HL-60 (cell line): ENCODE data around the gene ARV1.

Experiments
- DNase-seq, 2 experiments: peaks; one replicate each; pipeline ENCODE4 v3.0.0-alpha.2; 2010 to 2020; ENCODE audit warnings: low read depth in 1 of 2, low spot score in 1 of 2
- H3K27ac ChIP-seq: fragments of 250-450 bp; sonication (Bioruptor Pico); replicated peaks from 2 replicates; pipeline ENCODE4 v1.5.1; 2020; ENCODE audit warnings: mild to moderate bottlenecking, moderate library complexity
- H3K27me3 ChIP-seq: fragments of 250-450 bp; sonication (Bioruptor Pico); 2 replicates; pipeline ENCODE4 v1.5.1; 2021; ENCODE audit warnings: mild to moderate bottlenecking, moderate library complexity; ENCODE audit not compliant: insufficient read depth, poor library complexity, severe bottlenecking
- H3K4me3 ChIP-seq: replicated peaks from 2 replicates; pipeline ENCODE4 v1.5.1; 2011; ENCODE audit warnings: mild to moderate bottlenecking, control low read depth, low read length; ENCODE audit not compliant: insufficient read depth
- CTCF ChIP-seq: IDR thresholded peaks from one replicate; pipeline ENCODE4 v1.5.1; 2011; ENCODE audit warnings: low read length, control low read depth, inconsistent platforms; ENCODE audit not compliant: insufficient read depth
- GABPA ChIP-seq: IDR thresholded peaks from 2 replicates; pipeline ENCODE4 v1.6.1; 2012; ENCODE audit warnings: low read depth
- POLR2AphosphoS5 ChIP-seq: IDR thresholded peaks from 2 replicates; pipeline ENCODE4 v1.6.1; 2012; ENCODE audit warnings: low read depth
- SPI1 ChIP-seq: IDR thresholded peaks from 2 replicates; pipeline ENCODE4 v1.6.1; 2012; ENCODE audit warnings: low read depth, mild to moderate bottlenecking, borderline replicate concordance
- TF ChIP-seq, protein P1 (sequence below): IDR thresholded peaks from 2 replicates; pipeline ENCODE4 v1.6.1; 2012; ENCODE audit warnings: low read depth; ENCODE audit not compliant: insufficient replicate concordance

Gene ARV1

DNA sequence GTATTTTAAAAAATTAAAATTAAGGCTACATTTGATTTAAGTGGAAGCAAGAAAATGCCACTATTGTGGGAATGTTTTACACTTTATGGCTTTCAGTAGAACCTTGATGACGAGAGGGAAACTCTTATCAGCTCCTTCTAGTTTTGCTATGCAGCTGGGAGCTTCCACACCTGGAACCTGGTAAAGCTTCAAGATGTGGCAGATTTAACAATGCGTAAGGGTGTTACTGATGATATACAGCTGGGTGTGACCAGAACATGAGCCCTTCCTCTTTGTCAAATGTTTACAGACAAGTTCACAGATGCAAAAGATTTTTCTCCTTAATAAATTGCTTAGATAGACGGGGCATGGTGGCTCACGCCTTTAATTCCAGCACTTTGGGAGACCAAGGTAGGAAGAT, 20.5 kb upstream of the ARV1 start:
- no peak overlapping the region for H3K4me3 ChIP-seq
- TF ChIP-seq, protein P1, sequence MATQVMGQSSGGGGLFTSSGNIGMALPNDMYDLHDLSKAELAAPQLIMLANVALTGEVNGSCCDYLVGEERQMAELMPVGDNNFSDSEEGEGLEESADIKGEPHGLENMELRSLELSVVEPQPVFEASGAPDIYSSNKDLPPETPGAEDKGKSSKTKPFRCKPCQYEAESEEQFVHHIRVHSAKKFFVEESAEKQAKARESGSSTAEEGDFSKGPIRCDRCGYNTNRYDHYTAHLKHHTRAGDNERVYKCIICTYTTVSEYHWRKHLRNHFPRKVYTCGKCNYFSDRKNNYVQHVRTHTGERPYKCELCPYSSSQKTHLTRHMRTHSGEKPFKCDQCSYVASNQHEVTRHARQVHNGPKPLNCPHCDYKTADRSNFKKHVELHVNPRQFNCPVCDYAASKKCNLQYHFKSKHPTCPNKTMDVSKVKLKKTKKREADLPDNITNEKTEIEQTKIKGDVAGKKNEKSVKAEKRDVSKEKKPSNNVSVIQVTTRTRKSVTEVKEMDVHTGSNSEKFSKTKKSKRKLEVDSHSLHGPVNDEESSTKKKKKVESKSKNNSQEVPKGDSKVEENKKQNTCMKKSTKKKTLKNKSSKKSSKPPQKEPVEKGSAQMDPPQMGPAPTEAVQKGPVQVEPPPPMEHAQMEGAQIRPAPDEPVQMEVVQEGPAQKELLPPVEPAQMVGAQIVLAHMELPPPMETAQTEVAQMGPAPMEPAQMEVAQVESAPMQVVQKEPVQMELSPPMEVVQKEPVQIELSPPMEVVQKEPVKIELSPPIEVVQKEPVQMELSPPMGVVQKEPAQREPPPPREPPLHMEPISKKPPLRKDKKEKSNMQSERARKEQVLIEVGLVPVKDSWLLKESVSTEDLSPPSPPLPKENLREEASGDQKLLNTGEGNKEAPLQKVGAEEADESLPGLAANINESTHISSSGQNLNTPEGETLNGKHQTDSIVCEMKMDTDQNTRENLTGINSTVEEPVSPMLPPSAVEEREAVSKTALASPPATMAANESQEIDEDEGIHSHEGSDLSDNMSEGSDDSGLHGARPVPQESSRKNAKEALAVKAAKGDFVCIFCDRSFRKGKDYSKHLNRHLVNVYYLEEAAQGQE = no peak
- TF ChIP-seq CTCF (no peak), GABPA (no peak), SPI1 (no peak), POLR2AphosphoS5 (no peak)
- DNase-seq = no peak
- no peaks in the 10 kb centered on the region for H3K27me3 ChIP-seq
- no peak overlapping the region for H3K27ac ChIP-seq

GRCh38 chr1:230964896-230965295, 14.0 kb upstream of the ARV1 start:
- TF ChIP-seq POLR2AphosphoS5 (no peak), SPI1 (no peak), CTCF (no peak), GABPA (no peak)
- TF ChIP-seq, protein P1 = no peak
- no peak for DNase-seq

GRCh38 chr1:230965535-230965934, 13.4 kb upstream of the ARV1 start:
- H3K27ac ChIP-seq = no peak overlapping the region
- no peak overlapping the region for H3K4me3 ChIP-seq
- no peaks in the 10 kb centered on the region for H3K27me3 ChIP-seq
- DNase-seq = no peak
- TF ChIP-seq, protein P1 = no peak
- TF ChIP-seq CTCF (no peak), POLR2AphosphoS5 (no peak), SPI1 (no peak), GABPA (no peak)

More at GRCh38 chr1:230964896-230965295, 14.0 kb upstream of the ARV1 start:
- Histone ChIP-seq H3K27me3 (no peaks in the 10 kb centered on the region), H3K4me3 (no peak overlapping the region), H3K27ac (no peak overlapping the region)
